ENCODE measurements around the gene SMPX. TPM values are rescaled to one million over a fixed set of nuclear protein-coding genes. Genes with fewer than 3 reads are reported as not detected.

Gene SMPX
- polyA plus RNA-seq, 1 donor (not counting 4 experiments of a cell fraction or from before 2014, with no cell fraction given) = not detected

- FAIRE-seq (no peak), DNase-seq (ENCODE audit: low read depth, low spot score) (no peak)
- Histone ChIP-seq H3K36me3 (ENCODE audit: control insufficient read depth in 2 of 2, extremely low read depth in 1 of 2, insufficient read depth in 2 of 2, low read length in 2 of 2) (no peaks in the 10 kb centered on the region), H3K4me1 (ENCODE audit: control insufficient read depth, extremely low read depth, insufficient read depth, low read length) (no peaks in the 10 kb centered on the region), H4K20me1 (ENCODE audit: control insufficient read depth, extremely low read depth, insufficient read depth, low read length) (no peaks in the 10 kb centered on the region), H3K27me3 (ENCODE audit: control insufficient read depth, extremely low read depth, insufficient read depth, low read length) (no peaks in the 10 kb centered on the region), H3K4me3 (ENCODE audit: control insufficient read depth in 2 of 3, extremely low read depth in 1 of 3, insufficient read depth in 2 of 3, low read depth in 1 of 3, low read length in 3 of 3) (no peak overlapping the region), H3K4me2 (ENCODE audit: control insufficient read depth, extremely low read depth, insufficient read depth, low read depth, low read length) (no peak overlapping the region), H3K9me1 (ENCODE audit: control insufficient read depth, extremely low read depth, insufficient read depth, low read length) (no peaks in the 10 kb centered on the region), H3K27ac (ENCODE audit: control insufficient read depth, insufficient read depth, low read length) (no peak overlapping the region), H3K9ac (ENCODE audit: control insufficient read depth, extremely low read depth, insufficient read depth, low read length) (no peak overlapping the region), H3K79me2 (ENCODE audit: control insufficient read depth, insufficient read depth, low read length) (no peaks in the 10 kb centered on the region), H2AFZ (ENCODE audit: control insufficient read depth, low read length) (no peak overlapping the region), H3K9me3 (ENCODE audit: control insufficient read depth, low read depth, low read length) (no peaks in the 10 kb centered on the region)
- no peak for TF ChIP-seq EZH2 (IDR thresholded peaks at IDR 0.05; ENCODE audit: low read length)
- TF ChIP-seq CTCF (optimal IDR thresholded peaks at IDR 0.05 in 1 of 3, IDR thresholded peaks at IDR 0.05 in 1 of 3, conservative IDR thresholded peaks at IDR 0.05 in 1 of 3; ENCODE audit: extremely low read depth in 1 of 3, insufficient read depth in 2 of 3, low read length in 3 of 3) = no peak
- dilution Hi-C loops (cut with MboI; ENCODE audit: extremely low pct_ligation_motif_present, low sequenced_read_pairs) = no loop called here
Observed at GRCh38 chrX:21748235-21748634, 9.7 kb downstream of the SMPX start.

- no peak overlapping the region for H3K4me2 ChIP-seq (ENCODE audit: control insufficient read depth, extremely low read depth, insufficient read depth, low read depth, low read length)
- no peak for TF ChIP-seq CTCF (optimal IDR thresholded peaks at IDR 0.05 in 1 of 3, IDR thresholded peaks at IDR 0.05 in 1 of 3, conservative IDR thresholded peaks at IDR 0.05 in 1 of 3; ENCODE audit: extremely low read depth in 1 of 3, insufficient read depth in 2 of 3, low read length in 3 of 3)
- TF ChIP-seq EZH2 (IDR thresholded peaks at IDR 0.05; ENCODE audit: low read length) = no peak
- no peak overlapping the region for H2AFZ ChIP-seq (ENCODE audit: control insufficient read depth, low read length)
- no peaks in the 10 kb centered on the region for H3K9me3 ChIP-seq (ENCODE audit: control insufficient read depth, low read depth, low read length)
- H4K20me1 ChIP-seq (ENCODE audit: control insufficient read depth, extremely low read depth, insufficient read depth, low read length) = no peaks in the 10 kb centered on the region
- H3K4me3 ChIP-seq (ENCODE audit: control insufficient read depth in 2 of 3, extremely low read depth in 1 of 3, insufficient read depth in 2 of 3, low read depth in 1 of 3, low read length in 3 of 3) = no peak overlapping the region
- no peaks in the 10 kb centered on the region for H3K27me3 ChIP-seq (ENCODE audit: control insufficient read depth, extremely low read depth, insufficient read depth, low read length)
- H3K36me3 ChIP-seq (ENCODE audit: control insufficient read depth in 2 of 2, extremely low read depth in 1 of 2, insufficient read depth in 2 of 2, low read length in 2 of 2) = no peaks in the 10 kb centered on the region
- FAIRE-seq = no peak
- H3K4me1 ChIP-seq (ENCODE audit: control insufficient read depth, extremely low read depth, insufficient read depth, low read length) = no peaks in the 10 kb centered on the region
- H3K9ac ChIP-seq (ENCODE audit: control insufficient read depth, extremely low read depth, insufficient read depth, low read length) = no peak overlapping the region
- no peaks in the 10 kb centered on the region for H3K79me2 ChIP-seq (ENCODE audit: control insufficient read depth, insufficient read depth, low read length)
- no peak overlapping the region for H3K27ac ChIP-seq (ENCODE audit: control insufficient read depth, insufficient read depth, low read length)
- dilution Hi-C loops (cut with MboI; ENCODE audit: extremely low pct_ligation_motif_present, low sequenced_read_pairs) = no loop called here
- no peaks in the 10 kb centered on the region for H3K9me1 ChIP-seq (ENCODE audit: control insufficient read depth, extremely low read depth, insufficient read depth, low read length)
- DNase-seq (ENCODE audit: low read depth, low spot score) = no peak
Observed at GRCh38 chrX:21747558-21747957, 10.4 kb downstream of the SMPX start.
